ENCODE measurements around the gene HSP90AA1.

GRCh38 chr14:102096569-102097188 is 9.8 kb upstream of the HSP90AA1 start:
- TF ChIP-seq POLR2A (IDR thresholded peaks at IDR 0.05; ENCODE audit: low read depth, low read length), result no peak
- TF ChIP-seq POLR2AphosphoS5 (IDR thresholded peaks at IDR 0.05; ENCODE audit: low read depth, low read length), result no peak
- no peak for TF ChIP-seq TAF1 (IDR thresholded peaks at IDR 0.05; ENCODE audit: low read depth, low read length)

Data from GM12891 (cell line).